ENCODE data around the gene NUDT15. TPM values are rescaled to one million over a fixed set of nuclear protein-coding genes. Genes with fewer than 3 reads are reported as not detected.
A peak's percentile ranks its signal among the peaks of the same experiment; 100 is the strongest.
"Not testable (repeated sequence)": the region's sequence is repeated elsewhere in the genome, so short reads cannot be mapped to it uniquely, and the experiment has no call there.

Gene NUDT15
- total RNA-seq, 1 donor from 2014 or later, result 13.2 TPM

GRCh38 chr13:48042894-48043293 is 5.4 kb downstream of the NUDT15 start:
- no peak for DNase-seq (ENCODE audit: low spot score)

GRCh38 chr13:48043789-48044503 is 6.4 kb downstream of the NUDT15 start:
- no peak for DNase-seq (ENCODE audit: low spot score)

- DNase-seq (ENCODE audit: low spot score), result no peak
Measured at GRCh38 chr13:48050550-48050949, 13.0 kb downstream of the NUDT15 start.

- DNase-seq (ENCODE audit: low spot score), result no peak
Measured at GRCh38 chr13:48054601-48055000, 17.1 kb downstream of the NUDT15 start.

GRCh38 chr13:48055712-48056111 is 18.2 kb downstream of the NUDT15 start:
- no peak for DNase-seq (ENCODE audit: low spot score)

GRCh38 chr13:48058536-48058935 is 21.0 kb downstream of the NUDT15 start:
- DNase-seq (ENCODE audit: low spot score), result not testable (repeated sequence)

- DNase-seq (ENCODE audit: low spot score), result not testable (repeated sequence)
Measured at GRCh38 chr13:48059951-48060350, 22.4 kb downstream of the NUDT15 start.

- DNase-seq (ENCODE audit: low spot score), result no peak
Measured at GRCh38 chr13:48066310-48066989, 28.9 kb downstream of the NUDT15 start.

GRCh38 chr13:48068036-48068435 is 30.5 kb downstream of the NUDT15 start:
- no peak for DNase-seq (ENCODE audit: low spot score)

- DNase-seq (ENCODE audit: low spot score), result no peak
Measured at GRCh38 chr13:48068952-48069351, 31.4 kb downstream of the NUDT15 start.

- DNase-seq (ENCODE audit: low spot score), result no peak
Measured at GRCh38 chr13:48069573-48069972, 32.0 kb downstream of the NUDT15 start.

- no peak for DNase-seq (ENCODE audit: low spot score)
Measured at GRCh38 chr13:48070942-48071341, 33.4 kb downstream of the NUDT15 start.

GRCh38 chr13:48072304-48072703 is 34.8 kb downstream of the NUDT15 start:
- no peak for DNase-seq (ENCODE audit: low spot score)

GRCh38 chr13:48072787-48073186 is 35.3 kb downstream of the NUDT15 start:
- DNase-seq (ENCODE audit: low spot score), result no peak

GRCh38 chr13:48074006-48074405 is 36.5 kb downstream of the NUDT15 start:
- DNase-seq (ENCODE audit: low spot score), result no peak

GRCh38 chr13:48078251-48078656 is 40.7 kb downstream of the NUDT15 start:
- no peak for DNase-seq (ENCODE audit: low spot score)

- no peak for DNase-seq (ENCODE audit: low spot score)
Measured at GRCh38 chr13:48081739-48082138, 44.2 kb downstream of the NUDT15 start.

- DNase-seq (ENCODE audit: low spot score), result no peak
Measured at GRCh38 chr13:48086272-48086671, 48.7 kb downstream of the NUDT15 start.

GRCh38 chr13:48093588-48093987 is 56.1 kb downstream of the NUDT15 start:
- no peak for DNase-seq (ENCODE audit: low spot score)

- DNase-seq (ENCODE audit: low spot score), result no peak
Measured at GRCh38 chr13:48094404-48094780, 56.9 kb downstream of the NUDT15 start.

- peak; percentile 96 for DNase-seq (ENCODE audit: low spot score)
Measured at GRCh38 chr13:48094781-48095502, 57.4 kb downstream of the NUDT15 start, which contains the start of gene MED4. Gene MED4 (minus strand): TSS chr13:48095104. CDS start chr13:48095078, 26 bp downstream.

GRCh38 chr13:48096670-48097069 is 59.1 kb downstream of the NUDT15 start:
- no peak for DNase-seq (ENCODE audit: low spot score)
